Hepatocyte (in vitro differentiated cells): Measurements from ENCODE around the gene MCM7. TPM values are rescaled to one million over a fixed set of nuclear protein-coding genes. Genes with fewer than 3 reads are reported as not detected.

ENCODE experiments used
- DNase-seq: peaks from one replicate; pipeline ENCODE4 v3.0.0-alpha.2; 2016; ENCODE audit warnings: low spot score
- H2AFZ ChIP-seq: fragments of 200-600 bp; sonication (generic); 2 replicates; pipeline ENCODE4 v1.6.0; 2016; ENCODE audit warnings: antibody characterized with exemption, mild to moderate bottlenecking
- H3K27ac ChIP-seq: fragments of 200-600 bp; sonication (generic); 2 replicates; pipeline ENCODE4 v1.5.1; 2016; ENCODE audit warnings: mild to moderate bottlenecking
- H3K27me3 ChIP-seq: fragments of 200-600 bp; sonication (generic); 2 replicates; pipeline ENCODE4 v1.6.1; 2016
- H3K36me3 ChIP-seq: fragments of 200-600 bp; sonication (generic); replicated peaks from 2 replicates; pipeline ENCODE4 v1.5.1; 2016; ENCODE audit warnings: low read depth; ENCODE audit not compliant: insufficient read depth
- H3K4me1 ChIP-seq: fragments of 200-600 bp; sonication (generic); 2 replicates; pipeline ENCODE4 v1.5.1; 2016; ENCODE audit warnings: mild to moderate bottlenecking, moderate library complexity; ENCODE audit not compliant: insufficient read depth
- H3K4me2 ChIP-seq: fragments of 200-600 bp; sonication (generic); 2 replicates; pipeline ENCODE4 v1.6.0; 2016
- H3K4me3 ChIP-seq: fragments of 200-600 bp; sonication (generic); 2 replicates; pipeline ENCODE4 v1.5.1; 2016; ENCODE audit warnings: mild to moderate bottlenecking
- H3K79me2 ChIP-seq: fragments of 200-600 bp; sonication (generic); 2 replicates; pipeline ENCODE4 v1.6.0; 2017; ENCODE audit warnings: mild to moderate bottlenecking
- H3K9me2 ChIP-seq: fragments of 200-600 bp; sonication (generic); replicated peaks from 2 replicates; pipeline ENCODE4 v1.6.0; 2017; ENCODE audit warnings: mild to moderate bottlenecking; ENCODE audit not compliant: insufficient read depth
- H3K9me3 ChIP-seq: fragments of 200-600 bp; sonication (generic); 2 replicates; pipeline ENCODE4 v1.5.1; 2016; ENCODE audit warnings: low read depth, mild to moderate bottlenecking
- H4K20me1 ChIP-seq: fragments of 200-600 bp; sonication (generic); 2 replicates; pipeline ENCODE4 v1.6.0; 2016; ENCODE audit warnings: mild to moderate bottlenecking; ENCODE audit not compliant: insufficient read depth, poor library complexity, severe bottlenecking
- CTCF ChIP-seq: fragments of 200-600 bp; sonication (generic); IDR thresholded peaks from 2 replicates; pipeline ENCODE4 v1.5.1; 2016; ENCODE audit warnings: antibody characterized with exemption, mild to moderate bottlenecking; ENCODE audit not compliant: poor library complexity
- EZH2 ChIP-seq: fragments of 200-600 bp; sonication (generic); IDR thresholded peaks from 2 replicates; pipeline ENCODE4 v1.6.1; 2016; ENCODE audit warnings: antibody characterized with exemption, mild to moderate bottlenecking, borderline replicate concordance
- EZH2phosphoT487 ChIP-seq: fragments of 200-600 bp; sonication (generic); IDR thresholded peaks from one replicate; pipeline ENCODE4 v1.6.1; 2018; ENCODE audit warnings: antibody characterized with exemption, mild to moderate bottlenecking, low read depth, moderate library complexity; ENCODE audit not compliant: unreplicated experiment, severe bottlenecking
- WGBS: methylation state at CpG from one replicate; pipeline ENCODE4 v1.1.6; 2016; ENCODE audit warnings: low lambda C conversion rate; ENCODE audit errors: missing lambda C conversion rate; 5-methylcytosine and 5-hydroxymethylcytosine counted together
- polyA plus RNA-seq: library from polyadenylated mRNA; unstranded; fragments of >200 nt; fragmentation: Nextera tagmentation; extraction: Ambion mirVana; gene quantifications from 2 replicates; pipeline ENCODE4 v1.2.1, GENCODE V29; 2016
- total RNA-seq: library from RNA; depleted of rRNA; stranded (reverse); fragments of >200 nt; gene quantifications from 2 replicates; pipeline ENCODE4 v1.2.3, GENCODE V29; 2014

Gene MCM7
- total and polyA plus RNA-seq, 2 experiments from 2014 or later = 42.1 to 49.3 TPM

GRCh38 chr7:100102950-100103840, 2.0 kb upstream of the MCM7 start:
- peak overlapping the region; percentile 73 for H3K4me2 ChIP-seq
- peaks cover 10% of the 10 kb centered on the region for H3K4me1 ChIP-seq
- no peak overlapping the region for H3K27ac ChIP-seq

DNA sequence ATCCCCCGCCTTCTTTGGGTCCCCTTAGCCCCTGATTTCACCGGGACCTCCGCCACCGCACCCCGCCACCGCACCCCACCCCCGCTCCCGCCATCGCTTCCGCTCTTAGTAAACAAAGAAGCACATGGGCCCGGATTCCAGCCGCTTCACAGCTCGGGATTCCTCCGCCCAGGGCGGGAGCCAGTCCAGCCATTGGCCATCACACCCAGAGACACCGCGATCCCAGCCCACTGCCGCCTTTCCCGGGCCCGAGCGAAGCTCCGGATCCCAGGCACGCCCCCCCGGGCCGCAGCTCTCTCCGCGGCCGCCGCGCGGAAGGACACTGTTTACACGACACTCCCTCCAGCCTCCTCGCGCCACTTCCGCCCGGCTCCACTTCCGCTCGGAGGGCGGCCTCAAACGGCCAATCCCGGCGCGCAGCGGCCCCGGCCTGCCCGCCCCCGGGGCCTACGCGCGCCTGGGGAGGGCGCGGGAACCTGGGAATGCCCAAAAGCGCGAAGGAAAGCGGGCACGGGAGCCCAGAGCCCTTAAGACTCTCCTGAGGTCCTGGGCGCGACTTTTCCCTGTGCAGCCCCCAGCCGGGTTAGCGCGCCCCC, 679 bp downstream of the MCM7 start:
- TF ChIP-seq EZH2 = no peak
- no peak for TF ChIP-seq EZH2phosphoT487
- TF ChIP-seq CTCF = no peak
- Histone ChIP-seq H3K9me2 (no peaks in the 10 kb centered on the region), H4K20me1 (no peaks in the 10 kb centered on the region), H3K27ac (peak overlapping the region; percentile 30), H3K9me3 (no peaks in the 10 kb centered on the region), H3K36me3 (no peaks in the 10 kb centered on the region), H2AFZ (peak overlapping the region; percentile 45), H3K4me1 (peaks cover 10% of the 10 kb centered on the region), H3K27me3 (no peaks in the 10 kb centered on the region), H3K4me3 (peak overlapping the region; percentile 70), H3K4me2 (peak overlapping the region; percentile 88), H3K79me2 (peaks cover 49% of the 10 kb centered on the region)
- DNase-seq = peak; percentile 97
- WGBS = under 1% methylated on average over 39 of the region's 61 CpGs

More at GRCh38 chr7:100102950-100103840, 2.0 kb upstream of the MCM7 start:
- no peaks in the 10 kb centered on the region for H3K27me3 ChIP-seq
- H3K9me2 ChIP-seq = no peaks in the 10 kb centered on the region
- H3K79me2 ChIP-seq = peaks cover 30% of the 10 kb centered on the region
- no peak overlapping the region for H3K4me3 ChIP-seq
- no peak overlapping the region for H2AFZ ChIP-seq
- 90% methylated on average over 17 of the region's 17 CpGs for WGBS
- no peak for DNase-seq
- no peaks in the 10 kb centered on the region for H4K20me1 ChIP-seq
- TF ChIP-seq EZH2phosphoT487 = no peak
- no peak for TF ChIP-seq CTCF
- no peak for TF ChIP-seq EZH2
- no peaks in the 10 kb centered on the region for H3K9me3 ChIP-seq
- no peaks in the 10 kb centered on the region for H3K36me3 ChIP-seq

- Histone ChIP-seq H3K9me3 (no peaks in the 10 kb centered on the region), H3K4me2 (peak overlapping the region; percentile 88), H4K20me1 (peaks cover 2% of the 10 kb centered on the region), H2AFZ (no peak overlapping the region), H3K79me2 (peaks cover 49% of the 10 kb centered on the region), H3K27me3 (no peaks in the 10 kb centered on the region), H3K4me3 (peak overlapping the region; percentile 70), H3K4me1 (peaks cover 10% of the 10 kb centered on the region), H3K9me2 (no peaks in the 10 kb centered on the region), H3K36me3 (no peaks in the 10 kb centered on the region), H3K27ac (peak overlapping the region; percentile 30)
- no peak for DNase-seq
- TF ChIP-seq EZH2phosphoT487 (no peak), CTCF (no peak), EZH2 (no peak)
- WGBS = 79% methylated on average over 12 of the region's 12 CpGs
Observed at GRCh38 chr7:100099452-100099851, 1.7 kb downstream of the MCM7 start.
